MM.1S (cell line): ENCODE measurements around the gene TMEM271.

ENCODE experiments used
- CTCF ChIP-seq: fragments of 300-600 bp; sonication (generic); IDR thresholded peaks from 2 replicates; pipeline ENCODE4 v1.5.1; 2016; ENCODE audit warnings: antibody characterized with exemption, low read length, mixed read lengths
- EZH2 ChIP-seq: fragments of 300-600 bp; sonication (generic); optimal IDR thresholded peaks from 2 replicates; pipeline ENCODE3; 2017; ENCODE audit warnings: low read depth, mild to moderate bottlenecking, antibody characterized with exemption, low read length, mixed read lengths

GRCh38 chr4:525660-526059 is 50.4 kb downstream of the TMEM271 start:
- TF ChIP-seq CTCF (no peak), EZH2 (no peak)
